ENCODE measurements around the gene CLN5.

CLN5 gene

DNA sequence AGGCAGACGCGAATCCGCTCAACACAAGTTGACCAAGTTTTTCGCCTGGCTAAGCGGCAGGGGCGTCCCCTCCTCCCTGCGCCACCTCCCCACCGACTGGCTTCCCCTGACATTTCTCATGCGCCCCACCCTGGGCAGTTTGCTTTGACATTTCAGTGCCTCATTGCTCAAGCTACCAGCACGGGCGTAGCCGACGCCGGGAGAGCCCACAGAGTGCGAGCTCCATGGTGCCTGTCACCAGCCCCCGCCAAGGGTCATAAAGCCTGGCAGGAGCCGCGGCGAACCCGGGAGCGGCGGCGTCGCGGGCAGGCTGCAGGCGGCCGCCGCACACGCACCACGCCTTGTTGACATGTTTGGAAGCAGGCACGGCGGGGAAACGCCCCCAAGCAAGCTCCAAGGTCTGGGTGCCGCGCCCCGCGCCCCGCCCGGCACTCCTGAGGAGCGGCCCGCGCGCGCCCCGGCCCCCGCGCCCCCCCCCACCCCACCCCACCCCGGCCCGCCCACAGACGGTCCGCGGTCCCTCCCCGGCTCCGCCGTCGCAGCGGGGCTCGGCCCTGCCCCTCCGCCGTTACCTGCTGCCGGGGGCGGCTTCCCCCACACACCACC, 34.5 kb downstream of the CLN5 start:
- DNase-seq = peak; percentile 64

DNA sequence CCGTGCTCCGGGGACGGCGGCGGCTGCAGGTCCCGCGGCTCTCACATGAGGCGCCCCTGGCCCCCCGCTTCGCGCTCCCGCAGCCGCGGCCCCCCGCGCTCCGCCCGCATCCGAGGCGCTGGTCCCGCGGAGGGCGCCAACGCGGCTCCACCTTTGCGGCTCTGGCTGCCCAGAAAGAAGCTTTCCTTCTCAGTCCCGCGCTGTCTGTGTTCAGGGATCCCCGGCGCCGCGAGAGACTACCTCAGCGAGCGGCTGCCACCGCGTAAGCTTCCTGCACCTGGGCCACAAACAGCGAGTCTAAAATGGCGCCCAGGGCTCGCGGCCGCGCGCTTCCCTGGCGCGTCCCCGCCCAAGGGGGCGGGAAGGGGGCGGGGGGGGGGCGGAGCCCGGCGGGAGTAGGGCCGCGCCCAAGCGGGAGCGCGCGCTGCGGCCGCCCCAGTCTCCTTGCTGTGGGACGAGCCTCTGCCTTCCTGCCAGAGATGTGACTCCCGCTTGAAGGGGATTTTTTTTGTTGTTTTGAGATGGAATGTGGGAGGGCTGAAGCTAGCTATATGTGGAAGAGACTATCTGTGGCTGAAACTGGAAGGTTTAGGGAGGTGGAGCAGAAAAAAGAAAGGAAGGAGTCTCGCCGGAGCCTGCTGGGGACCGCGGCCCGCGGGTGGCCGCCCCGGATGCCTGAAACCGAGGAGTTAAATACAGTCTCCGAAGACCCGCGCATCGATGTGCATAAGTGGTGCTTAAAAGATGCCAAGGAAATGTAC, 35.2 kb downstream of the CLN5 start, which contains the start of gene FBXL3:
TSS of gene FBXL3 (minus strand) at position 299 of the 761 bp plus-strand sequence. CDS start 5,299 bp downstream, outside the sequence.
- peak; percentile 61 for DNase-seq

DNA sequence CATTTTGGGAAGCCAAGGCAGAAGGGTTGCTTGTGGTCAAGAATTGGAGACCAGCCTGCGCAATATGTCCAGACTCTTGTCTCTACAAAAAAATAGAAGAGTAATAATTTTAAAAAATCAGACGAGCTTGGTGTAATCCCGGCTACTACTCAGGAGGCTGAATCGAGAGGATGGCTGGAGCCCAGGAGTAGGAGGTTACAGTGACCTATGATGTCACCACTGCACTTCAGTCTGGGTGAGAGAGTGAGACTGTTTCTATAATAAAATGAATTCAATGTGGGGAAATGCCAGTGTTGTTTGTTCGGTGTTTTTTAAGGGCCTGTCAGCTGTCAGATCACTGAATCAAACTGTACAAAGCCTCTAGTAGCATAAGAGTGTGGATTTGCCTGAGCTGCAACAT, 36.3 kb downstream of the CLN5 start:
- DNase-seq = peak; percentile 11

DNA sequence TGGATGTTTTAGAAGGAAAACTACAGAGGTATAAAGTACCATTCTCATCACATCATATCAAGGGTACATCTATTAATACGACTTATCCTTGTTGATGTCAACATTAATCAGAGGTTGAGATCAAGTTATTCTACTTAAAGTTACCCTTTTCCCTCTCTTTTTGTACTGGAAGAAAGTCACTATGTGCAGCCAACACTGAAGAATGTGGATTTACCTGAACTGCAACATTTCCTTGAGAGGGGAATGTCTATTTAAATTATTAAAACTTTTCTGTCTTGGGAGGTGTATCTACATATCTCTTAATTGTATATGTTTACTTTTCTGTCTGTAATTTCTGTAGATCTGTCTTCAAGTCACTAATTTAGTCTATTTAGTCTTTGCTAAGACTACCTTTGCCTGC, 37.6 kb downstream of the CLN5 start:
- DNase-seq = no peak

DNA sequence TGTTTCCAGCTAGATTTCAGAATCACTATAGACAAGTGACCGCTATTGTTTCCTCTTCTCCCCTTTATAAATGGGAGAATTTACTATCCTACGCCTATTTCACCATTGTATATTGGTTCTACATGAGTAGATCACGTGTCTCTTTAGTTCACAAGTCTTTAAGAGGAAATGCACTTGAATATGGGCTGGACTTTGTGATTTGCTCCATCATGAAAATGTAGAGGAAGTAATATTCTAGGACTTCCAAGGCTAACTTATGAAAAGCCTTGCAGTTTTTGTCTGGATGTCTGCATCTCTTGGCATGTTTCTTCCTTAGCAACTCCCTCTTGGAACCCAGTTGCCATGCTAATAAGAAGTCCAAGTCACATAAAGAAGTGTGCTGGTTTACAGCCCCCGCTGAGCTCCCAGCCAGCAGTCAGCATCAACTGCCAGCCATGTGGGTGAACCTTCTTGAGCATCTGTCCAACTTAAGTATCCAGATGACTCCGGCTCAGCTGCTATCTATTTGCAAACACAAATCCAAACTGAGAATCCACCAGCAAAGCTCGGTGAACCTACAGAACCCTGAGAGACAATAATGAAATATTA, 39.9 kb downstream of the CLN5 start:
- DNase-seq = no peak

DNA sequence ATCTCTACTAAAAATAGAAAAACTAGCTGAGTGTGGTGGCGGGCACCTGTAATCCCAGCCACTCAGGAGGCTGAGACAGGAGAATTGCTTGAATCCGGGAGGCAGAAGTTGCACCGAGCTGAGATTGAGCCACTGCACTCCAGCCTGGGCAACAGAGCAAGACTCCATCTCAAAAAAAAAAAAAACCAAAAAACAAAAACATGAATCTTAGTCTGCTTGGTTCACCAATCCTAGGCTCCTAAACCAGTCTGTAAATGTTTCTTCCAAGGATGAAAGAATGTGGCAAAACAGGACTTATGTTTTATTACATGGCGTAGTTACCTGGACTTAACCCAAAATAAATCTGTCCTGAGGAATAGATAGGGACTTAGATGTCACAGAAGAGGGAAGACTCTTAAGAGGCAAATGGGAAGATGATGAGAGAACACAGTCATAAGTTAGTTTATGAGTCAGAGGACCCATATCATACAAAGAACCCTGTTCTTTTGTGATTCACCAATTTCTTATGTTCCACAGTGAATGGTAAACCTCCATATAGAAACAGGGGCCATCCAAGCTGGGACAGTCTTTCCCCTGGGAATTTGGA, 41.9 kb downstream of the CLN5 start:
- no peak for DNase-seq

DNA sequence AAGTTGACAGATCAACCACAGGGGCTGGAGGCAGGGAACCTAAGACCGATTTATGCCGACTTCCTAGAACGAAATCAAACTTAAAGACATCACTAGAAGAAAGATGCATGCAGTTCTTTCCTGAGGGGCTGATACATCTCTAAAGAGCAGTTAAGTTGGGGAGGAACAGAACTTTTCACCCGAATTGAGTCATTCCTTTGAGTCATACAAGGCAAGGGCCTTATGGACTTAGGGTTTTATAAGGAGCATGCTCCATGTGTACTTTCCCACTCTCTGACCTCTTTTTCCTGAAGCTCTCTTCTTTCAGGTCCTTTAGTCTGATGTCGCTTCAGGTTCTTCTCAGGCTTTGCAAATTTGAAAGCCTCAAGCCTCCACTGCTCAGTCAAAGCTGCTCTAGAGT, 43.0 kb downstream of the CLN5 start:
- no peak for DNase-seq

DNA sequence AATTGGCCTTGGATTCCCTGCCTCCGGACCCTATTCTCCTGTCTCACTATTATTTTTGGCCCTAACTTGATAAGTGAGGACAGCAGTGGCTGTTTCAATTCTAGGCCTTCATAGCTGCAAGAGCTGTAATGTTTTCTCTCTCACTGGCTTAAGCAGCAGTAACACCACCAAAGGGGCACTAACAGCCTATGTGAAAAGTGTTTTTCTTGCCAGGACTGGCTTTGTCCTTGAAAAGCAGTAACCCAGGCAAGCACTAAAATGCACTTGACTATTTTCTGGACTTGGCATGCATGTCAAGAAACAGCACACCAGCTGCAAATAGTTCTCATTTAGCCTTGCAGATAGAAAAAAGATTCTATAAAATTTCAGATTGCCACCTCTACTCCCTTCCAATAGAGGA, 44.4 kb downstream of the CLN5 start:
- no peak for DNase-seq

DNA sequence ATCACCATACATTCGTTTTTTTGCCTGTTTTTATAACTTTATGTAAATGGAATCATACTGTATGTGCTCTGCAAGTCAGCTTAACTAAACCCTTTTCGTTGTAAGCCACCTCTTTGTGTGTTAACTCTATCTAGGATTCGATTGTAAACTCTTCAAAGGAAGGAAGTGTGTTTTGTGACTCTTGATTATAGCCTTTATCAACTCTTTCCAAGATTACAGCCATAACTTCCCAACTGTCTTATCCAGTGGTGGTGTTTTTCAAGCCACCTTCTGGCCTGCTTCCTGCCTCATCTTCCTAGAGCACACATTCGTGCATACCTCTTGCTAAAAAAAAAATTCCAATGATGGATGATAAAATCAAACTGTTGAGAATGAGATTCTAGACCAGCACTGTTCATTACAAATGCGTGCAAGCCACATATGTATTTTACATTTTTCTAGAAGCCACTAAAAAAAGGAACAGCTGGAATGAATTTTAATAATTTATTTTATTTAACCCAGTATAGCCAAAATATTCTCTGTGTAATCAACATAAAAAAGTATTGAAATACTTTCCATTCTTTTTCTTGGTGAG, 47.1 kb downstream of the CLN5 start:
- DNase-seq = no peak

DNA sequence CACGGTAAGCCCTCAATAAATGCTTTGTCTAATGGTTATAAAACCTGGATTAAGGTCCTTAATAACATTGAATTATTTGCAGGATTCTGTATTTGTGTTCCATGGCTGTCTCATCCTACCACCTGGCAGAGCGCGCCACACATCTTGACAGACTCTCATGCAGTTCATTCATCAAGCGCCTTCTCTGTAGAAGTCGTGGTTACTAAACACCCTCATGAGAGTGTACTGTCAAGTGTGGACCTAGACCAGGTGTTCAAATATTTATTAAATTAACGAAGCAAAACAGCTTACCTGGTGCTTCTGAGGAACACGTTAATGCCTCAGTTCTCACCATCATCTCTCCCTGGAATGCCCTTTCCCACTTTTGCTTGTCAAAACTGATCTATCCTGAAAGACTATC, 48.2 kb downstream of the CLN5 start:
- no peak for DNase-seq

DNA sequence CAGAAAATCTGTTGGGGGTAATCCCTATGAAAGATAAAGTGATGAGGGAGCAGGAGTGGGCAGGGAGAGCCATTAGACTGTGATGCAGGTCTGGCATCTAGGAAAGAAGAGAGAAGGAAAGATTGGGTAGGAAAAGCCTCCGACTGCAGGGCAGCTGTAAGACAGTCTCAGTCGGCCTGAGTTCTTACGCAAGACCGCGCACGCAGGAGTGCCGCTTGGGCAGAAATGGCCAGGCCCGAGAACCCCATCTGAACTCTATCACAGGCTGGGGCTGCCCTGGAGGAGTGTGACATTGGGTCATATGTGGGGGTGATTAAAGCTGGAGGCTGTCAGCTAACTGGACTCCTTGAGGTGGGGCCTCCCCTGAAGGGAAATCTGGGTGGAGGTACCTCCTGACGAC, 49.0 kb downstream of the CLN5 start:
- DNase-seq = no peak

DNA sequence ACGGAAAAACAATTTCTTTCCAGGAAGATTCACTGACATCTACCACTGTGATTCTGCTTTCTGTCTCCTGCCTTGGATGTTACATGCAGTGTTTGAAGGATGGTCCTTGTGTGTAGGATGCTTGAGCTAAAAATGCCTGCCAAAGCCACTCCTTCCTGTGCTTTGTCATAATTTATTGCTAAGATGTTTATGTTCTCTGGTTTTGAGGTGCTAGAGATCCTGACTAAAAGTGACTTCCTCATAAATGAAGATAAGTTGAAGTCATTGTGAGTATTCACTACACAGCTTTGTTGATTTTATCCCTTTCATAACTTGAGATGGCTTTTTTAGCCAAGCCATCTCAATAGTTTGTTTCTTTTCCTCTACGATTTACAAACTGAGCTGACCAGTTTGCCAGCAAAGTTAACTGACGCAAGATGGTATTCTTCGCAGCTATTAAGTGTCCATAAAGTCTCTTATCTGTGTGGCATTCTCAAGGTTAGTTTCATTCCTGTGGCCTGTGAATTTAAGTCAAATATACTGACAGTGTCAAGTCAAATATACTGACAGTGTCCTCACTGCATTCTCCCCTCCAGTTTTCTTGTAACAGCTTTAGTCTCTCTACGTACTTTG, 50.8 kb downstream of the CLN5 start:
- no peak for DNase-seq

DNA sequence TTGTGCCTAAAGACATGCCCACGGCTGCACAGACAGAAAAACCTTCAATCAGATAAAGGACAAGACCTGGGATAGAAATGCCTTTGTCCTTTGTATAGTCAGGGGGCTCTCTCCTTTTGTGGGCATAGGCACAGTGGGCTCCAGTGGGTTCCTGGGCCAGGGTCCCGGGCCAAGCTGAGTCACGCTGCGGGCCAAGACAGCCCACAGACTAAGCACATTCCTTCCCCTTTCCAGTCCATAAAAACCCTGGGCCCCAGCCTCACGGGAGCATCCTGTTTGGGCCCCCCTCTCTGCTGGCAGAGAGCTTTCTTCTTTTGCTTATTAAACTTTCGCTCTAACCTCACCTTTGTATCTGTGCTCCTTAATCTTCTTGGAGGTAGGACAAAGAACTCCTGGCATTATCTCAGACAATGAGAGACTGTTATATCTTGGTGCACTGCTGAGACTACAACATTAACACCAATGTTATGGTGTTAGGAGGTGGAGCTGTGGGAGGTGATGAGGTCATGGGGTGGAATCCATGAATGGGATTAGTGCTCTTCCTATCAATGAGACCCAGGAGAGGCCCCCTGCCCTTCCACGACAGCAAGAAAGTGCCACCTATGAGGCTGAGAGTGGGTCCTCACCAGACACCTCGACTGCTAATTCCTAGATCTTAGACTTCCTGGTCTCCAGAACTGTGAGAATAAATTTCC, 55.9 kb downstream of the CLN5 start:
- no peak for DNase-seq

DNA sequence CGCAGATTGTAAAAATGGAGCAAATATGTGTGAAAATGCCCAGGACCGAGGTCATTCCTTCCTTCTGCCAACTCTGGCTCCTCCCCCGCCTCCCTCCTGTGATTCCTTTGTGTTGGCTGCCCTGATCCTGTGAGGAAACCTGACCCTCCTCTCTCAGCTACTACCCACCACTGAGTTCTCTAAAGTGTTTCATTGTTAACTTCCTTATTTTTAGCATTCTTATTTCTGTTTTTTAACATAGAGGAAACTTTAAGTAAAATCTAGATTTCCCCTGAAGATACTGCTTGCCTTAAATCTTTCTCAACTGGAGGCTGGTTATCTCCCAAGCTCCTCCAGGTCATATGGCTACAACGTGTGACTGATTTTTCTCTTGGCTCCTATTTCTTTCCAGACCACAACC, 56.8 kb downstream of the CLN5 start:
- no peak for DNase-seq

DNA sequence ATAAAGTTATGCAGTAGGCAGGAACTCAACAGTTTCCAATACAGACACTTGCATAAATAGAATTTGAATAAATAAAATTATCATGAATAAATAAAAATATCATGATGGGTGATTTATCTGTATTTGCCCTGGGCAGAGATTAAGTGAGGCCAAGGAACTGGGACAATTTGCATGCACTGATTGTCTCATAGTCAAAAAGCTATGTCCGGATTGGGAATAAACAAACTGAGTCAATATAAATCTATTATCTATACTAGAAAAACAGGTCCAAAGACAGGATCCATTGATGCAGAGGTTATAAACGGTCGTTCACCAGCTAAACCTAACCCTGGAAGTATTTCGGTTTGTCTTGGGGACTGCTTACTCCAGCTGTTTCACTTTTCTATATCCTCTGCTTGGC, 61.3 kb downstream of the CLN5 start:
- DNase-seq = no peak

Measured in NCI-H748 treated with DMSO at 0.1 percent for 48 hours (cell line).